ENCODE results near the gene FAM53B. TPM values are rescaled to one million over a fixed set of nuclear protein-coding genes. Genes with fewer than 3 reads are reported as not detected.
A peak's percentile ranks its signal among the peaks of the same experiment; 100 is the strongest.

Gene FAM53B
- total RNA-seq, 3 donors from 2014 or later: 17.0 to 39.7 (median 22.8) TPM

DNA sequence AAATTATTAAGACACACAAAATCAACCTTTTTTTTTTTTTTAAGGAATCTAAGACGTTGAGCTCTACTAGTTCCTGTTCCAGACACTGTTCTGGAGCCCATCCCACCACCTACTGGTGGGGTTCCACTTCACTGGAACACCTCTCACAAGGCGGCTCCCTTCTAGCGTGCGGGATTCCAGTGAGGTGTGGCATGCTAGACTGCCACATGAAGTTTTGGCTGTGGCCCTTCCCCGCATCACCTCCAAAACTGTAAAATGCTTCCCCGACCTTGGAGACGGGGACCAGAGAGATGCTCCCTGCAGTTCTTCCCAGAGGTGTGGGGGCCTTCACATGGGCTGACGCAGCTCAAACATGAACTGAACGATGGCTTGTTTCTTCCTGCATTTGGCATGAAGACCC lies 12.6 kb downstream of the FAM53B start:
- no peaks in the 10 kb centered on the region for H3K9me3 ChIP-seq
- peak overlapping the region; percentile 64 to 73 for H3K27ac ChIP-seq
- H3K36me3 ChIP-seq: no peaks in the 10 kb centered on the region
- peak in 1 of 2 donors; percentile 15 for DNase-seq (ENCODE audit: low spot score in 2 of 2)
- no peak for TF ChIP-seq POLR2AphosphoS5 (IDR thresholded peaks at IDR 0.05)
- TF ChIP-seq, protein P1, sequence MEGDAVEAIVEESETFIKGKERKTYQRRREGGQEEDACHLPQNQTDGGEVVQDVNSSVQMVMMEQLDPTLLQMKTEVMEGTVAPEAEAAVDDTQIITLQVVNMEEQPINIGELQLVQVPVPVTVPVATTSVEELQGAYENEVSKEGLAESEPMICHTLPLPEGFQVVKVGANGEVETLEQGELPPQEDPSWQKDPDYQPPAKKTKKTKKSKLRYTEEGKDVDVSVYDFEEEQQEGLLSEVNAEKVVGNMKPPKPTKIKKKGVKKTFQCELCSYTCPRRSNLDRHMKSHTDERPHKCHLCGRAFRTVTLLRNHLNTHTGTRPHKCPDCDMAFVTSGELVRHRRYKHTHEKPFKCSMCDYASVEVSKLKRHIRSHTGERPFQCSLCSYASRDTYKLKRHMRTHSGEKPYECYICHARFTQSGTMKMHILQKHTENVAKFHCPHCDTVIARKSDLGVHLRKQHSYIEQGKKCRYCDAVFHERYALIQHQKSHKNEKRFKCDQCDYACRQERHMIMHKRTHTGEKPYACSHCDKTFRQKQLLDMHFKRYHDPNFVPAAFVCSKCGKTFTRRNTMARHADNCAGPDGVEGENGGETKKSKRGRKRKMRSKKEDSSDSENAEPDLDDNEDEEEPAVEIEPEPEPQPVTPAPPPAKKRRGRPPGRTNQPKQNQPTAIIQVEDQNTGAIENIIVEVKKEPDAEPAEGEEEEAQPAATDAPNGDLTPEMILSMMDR (IDR thresholded peaks at IDR 0.05): no peak
- no peak for TF ChIP-seq POLR2A (IDR thresholded peaks at IDR 0.05)
- intact Hi-C loops (cut with DNase I; ENCODE audit: low total_unique reads): loop anchor here (10.0 kb wide), 1 partner anchor 77 kb away; no protein-coding TSS in a partner anchor
- H3K4me1 ChIP-seq: peaks cover 5 to 17% of the 10 kb centered on the region in 2 donors
- no peaks in the 10 kb centered on the region for H3K27me3 ChIP-seq
- no peak overlapping the region for H3K4me3 ChIP-seq

DNA sequence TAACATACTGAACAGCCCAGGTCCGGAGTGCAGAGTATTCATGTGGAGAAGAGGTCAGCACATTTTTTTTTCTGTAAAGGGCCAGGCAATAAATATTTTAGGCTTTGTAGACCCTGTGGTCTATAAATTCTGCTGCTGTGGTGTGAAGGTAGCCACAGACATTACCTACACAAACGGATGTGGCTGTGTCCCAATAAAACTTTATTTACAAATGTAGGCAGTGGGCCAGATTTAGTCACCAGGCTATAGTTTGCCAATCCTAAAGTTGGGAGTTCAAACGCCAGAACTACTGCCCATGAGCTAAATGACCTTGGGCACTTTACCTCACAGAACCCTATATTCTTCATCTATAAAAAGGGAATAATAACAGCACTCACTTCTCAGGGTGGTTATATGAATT lies 13.4 kb downstream of the FAM53B start:
- H3K27me3 ChIP-seq: no peaks in the 10 kb centered on the region
- no peak overlapping the region for H3K4me3 ChIP-seq
- intact Hi-C loops (cut with DNase I; ENCODE audit: low total_unique reads): loop anchor here (10.0 kb wide), 1 partner anchor 76 kb away; no protein-coding TSS in a partner anchor
- H3K36me3 ChIP-seq: no peaks in the 10 kb centered on the region
- no peak for DNase-seq (ENCODE audit: low spot score in 2 of 2)
- H3K27ac ChIP-seq: peak overlapping the region in 1 of 2 donors; percentile 21
- TF ChIP-seq POLR2A (IDR thresholded peaks at IDR 0.05) (no peak), POLR2AphosphoS5 (IDR thresholded peaks at IDR 0.05) (no peak)
- TF ChIP-seq, protein P1 (IDR thresholded peaks at IDR 0.05): no peak
- peaks cover 0 to 9% of the 10 kb centered on the region in 2 donors for H3K4me1 ChIP-seq
- H3K9me3 ChIP-seq: no peaks in the 10 kb centered on the region

DNA sequence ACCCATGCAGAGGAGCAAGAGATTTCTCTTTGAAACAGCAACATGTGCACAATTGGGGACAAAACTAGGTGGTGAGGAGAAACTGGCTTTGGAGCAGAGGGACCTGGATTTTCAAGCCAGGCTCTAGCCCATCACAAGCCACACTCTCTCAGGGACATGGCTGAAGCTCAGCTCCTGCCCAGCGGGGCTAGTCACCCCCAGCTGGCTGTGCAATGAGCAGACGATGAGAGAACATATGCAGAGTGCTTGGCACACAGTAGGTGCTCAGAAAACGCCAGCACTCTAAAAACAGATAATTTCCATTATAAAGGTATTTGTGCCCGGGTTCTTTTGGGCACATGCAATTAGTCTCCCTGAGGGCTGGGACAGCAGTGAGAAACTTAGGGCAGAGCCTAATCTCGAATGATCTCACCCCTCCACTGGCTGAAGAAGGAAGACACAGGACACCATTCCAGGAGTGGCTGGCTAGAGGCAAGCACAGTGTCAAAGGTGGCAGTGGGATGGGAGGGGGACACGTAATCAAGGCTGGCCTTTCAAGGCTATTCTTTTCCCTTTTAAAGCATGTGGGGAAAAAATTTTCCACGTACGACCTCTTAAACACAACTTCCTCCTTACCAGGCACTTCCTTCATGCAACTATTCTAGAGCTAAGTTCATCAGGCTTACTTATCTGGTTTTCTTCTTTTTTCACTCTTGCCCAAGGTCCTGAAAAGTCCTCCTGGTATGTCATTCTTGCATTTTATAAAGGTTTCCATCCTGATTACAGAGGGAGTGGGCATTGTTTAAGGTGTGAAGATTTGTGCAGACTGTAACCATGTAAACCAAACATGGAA lies 15.1 kb downstream of the FAM53B start:
- H3K27ac ChIP-seq: peak overlapping the region; percentile 48 to 78
- H3K4me3 ChIP-seq: no peak overlapping the region
- no peaks in the 10 kb centered on the region for H3K9me3 ChIP-seq
- peaks cover 0 to 8% of the 10 kb centered on the region in 2 donors for H3K4me1 ChIP-seq
- intact Hi-C loops (cut with DNase I; ENCODE audit: low total_unique reads): no loop called here
- H3K36me3 ChIP-seq: no peaks in the 10 kb centered on the region
- no peaks in the 10 kb centered on the region for H3K27me3 ChIP-seq
- TF ChIP-seq POLR2A (IDR thresholded peaks at IDR 0.05) (no peak), POLR2AphosphoS5 (IDR thresholded peaks at IDR 0.05) (no peak)
- TF ChIP-seq, protein P1 (IDR thresholded peaks at IDR 0.05): no peak
- DNase-seq (ENCODE audit: low spot score in 2 of 2): no peak

- TF ChIP-seq, protein P1 (IDR thresholded peaks at IDR 0.05): no peak
- no peak for TF ChIP-seq POLR2AphosphoS5 (IDR thresholded peaks at IDR 0.05)
- TF ChIP-seq POLR2A (IDR thresholded peaks at IDR 0.05): no peak
- intact Hi-C loops (cut with DNase I; ENCODE audit: low total_unique reads): no loop called here
- peaks cover 0 to 16% of the 10 kb centered on the region in 2 donors for H3K4me1 ChIP-seq
- no peaks in the 10 kb centered on the region for H3K36me3 ChIP-seq
- no peaks in the 10 kb centered on the region for H3K9me3 ChIP-seq
- DNase-seq (ENCODE audit: low spot score in 2 of 2): peak in 1 of 2 donors; percentile 27
- no peaks in the 10 kb centered on the region for H3K27me3 ChIP-seq
- H3K27ac ChIP-seq: peak overlapping the region; percentile 48 to 78
- H3K4me3 ChIP-seq: peak overlapping the region in 1 of 3 donors; percentile 0
Observed at GRCh38 chr10:124728071-124728829, 15.9 kb downstream of the FAM53B start.

Measured in breast epithelium (tissue), 4 donors.